Daoy (cell line): ENCODE measurements around the gene CALM3. TPM values are rescaled to one million over a fixed set of nuclear protein-coding genes. Genes with fewer than 3 reads are reported as not detected.

ENCODE experiments used
- DNase-seq: peaks from one replicate; pipeline ENCODE4 v3.0.0-alpha.2; 2015; ENCODE audit warnings: low read depth
- total RNA-seq: library from RNA; depleted of rRNA; stranded (reverse); fragments of >200 nt; shearing (Covaris generic); gene quantifications from 2 replicates; pipeline ENCODE4 v1.2.3, GENCODE V29; 2014; rRNA removed

The CALM3 gene
- total RNA-seq, 1 experiment from 2014 or later: 137 TPM

GRCh38 chr19:46635920-46636761 lies 35.0 kb downstream of the CALM3 start, which contains the start of gene GNG8:
Gene GNG8 (minus strand): TSS chr19:46636202. CDS start chr19:46634682, 1,520 bp downstream.
- DNase-seq: no peak

GRCh38 chr19:46637224-46637623 lies 36.1 kb downstream of the CALM3 start:
- DNase-seq: no peak

DNA sequence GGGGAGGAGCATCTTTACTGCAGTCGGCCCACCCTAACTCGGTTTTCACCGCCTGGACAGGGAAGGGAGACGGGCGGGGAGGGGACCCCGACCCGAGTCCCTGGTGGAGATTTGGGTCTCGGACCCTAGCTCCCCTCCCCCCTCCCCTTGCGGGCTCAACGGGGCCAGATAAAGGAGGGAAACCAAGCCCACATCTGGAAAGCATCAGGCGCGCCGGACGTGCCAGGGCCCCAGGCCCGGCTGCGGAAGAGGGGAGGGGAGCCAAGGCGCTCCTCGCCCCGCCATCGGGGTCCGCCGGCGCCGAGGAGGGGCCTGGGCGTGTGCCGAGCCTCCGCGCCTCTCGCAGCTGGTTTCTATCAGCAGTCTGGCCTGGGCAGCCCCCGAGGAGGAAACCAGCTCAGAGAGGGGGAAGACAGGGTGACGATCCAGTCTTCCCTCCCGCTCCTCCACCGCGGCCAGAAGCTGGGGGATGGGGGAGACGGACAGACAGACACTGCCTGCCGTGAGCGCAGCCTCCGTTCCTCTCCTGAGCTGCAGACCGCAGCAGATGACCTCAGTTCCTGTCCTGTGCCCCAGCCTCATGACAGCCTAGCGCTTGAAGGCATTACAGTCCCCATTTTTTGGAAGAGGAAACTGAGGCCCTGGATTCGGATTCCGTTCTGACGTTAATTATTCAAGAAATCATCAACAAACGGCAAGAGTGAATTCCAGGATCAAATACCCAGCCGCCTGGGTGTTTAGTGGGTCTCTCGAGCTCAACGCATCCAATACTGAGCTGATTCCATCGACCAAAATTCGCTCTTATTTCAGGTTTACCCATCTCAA lies 38.4 kb downstream of the CALM3 start:
- peak; percentile 70 for DNase-seq

DNA sequence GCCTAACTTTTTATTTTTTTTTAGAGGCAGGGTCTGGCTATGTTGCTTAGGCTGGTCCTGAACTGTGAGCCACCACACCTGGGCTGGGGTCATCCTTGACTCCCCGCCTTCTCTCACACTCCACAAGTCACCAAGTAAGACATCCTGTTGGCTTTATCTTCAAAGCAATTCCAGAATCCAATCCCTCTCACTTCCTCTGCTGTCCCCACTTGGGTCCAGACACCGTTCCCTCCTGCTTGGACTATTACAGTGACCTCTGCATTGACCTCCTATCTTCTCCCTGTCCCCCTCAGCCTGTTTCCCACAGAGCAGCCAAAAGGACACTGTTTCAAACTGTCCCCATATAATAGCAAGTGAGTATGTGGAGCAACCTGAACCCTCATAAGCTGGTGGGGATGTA lies 39.5 kb downstream of the CALM3 start:
- no peak for DNase-seq

DNA sequence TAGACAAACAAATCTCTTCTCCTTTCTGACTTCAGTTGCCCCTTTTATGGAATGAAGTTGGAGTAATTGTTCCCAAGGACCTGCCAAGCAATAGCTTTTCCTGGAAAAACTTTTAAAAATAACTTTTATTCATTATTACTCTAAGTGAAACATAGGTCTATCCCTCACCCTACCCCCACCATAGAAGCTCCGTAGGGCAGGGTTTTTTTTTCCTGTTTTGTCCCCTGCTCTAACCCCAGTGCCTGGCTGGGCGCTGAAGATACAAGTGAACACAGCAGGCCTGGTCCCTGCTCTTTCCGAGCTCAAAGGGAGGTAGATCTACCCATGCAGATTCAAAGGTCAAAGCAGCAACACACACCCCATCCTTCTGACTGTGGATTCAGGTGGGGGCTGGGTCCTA lies 43.6 kb downstream of the CALM3 start:
- no peak for DNase-seq

GRCh38 chr19:46646402-46646801 lies 45.3 kb downstream of the CALM3 start:
- no peak for DNase-seq

GRCh38 chr19:46648060-46648960 lies 47.2 kb downstream of the CALM3 start:
- no peak for DNase-seq

DNA sequence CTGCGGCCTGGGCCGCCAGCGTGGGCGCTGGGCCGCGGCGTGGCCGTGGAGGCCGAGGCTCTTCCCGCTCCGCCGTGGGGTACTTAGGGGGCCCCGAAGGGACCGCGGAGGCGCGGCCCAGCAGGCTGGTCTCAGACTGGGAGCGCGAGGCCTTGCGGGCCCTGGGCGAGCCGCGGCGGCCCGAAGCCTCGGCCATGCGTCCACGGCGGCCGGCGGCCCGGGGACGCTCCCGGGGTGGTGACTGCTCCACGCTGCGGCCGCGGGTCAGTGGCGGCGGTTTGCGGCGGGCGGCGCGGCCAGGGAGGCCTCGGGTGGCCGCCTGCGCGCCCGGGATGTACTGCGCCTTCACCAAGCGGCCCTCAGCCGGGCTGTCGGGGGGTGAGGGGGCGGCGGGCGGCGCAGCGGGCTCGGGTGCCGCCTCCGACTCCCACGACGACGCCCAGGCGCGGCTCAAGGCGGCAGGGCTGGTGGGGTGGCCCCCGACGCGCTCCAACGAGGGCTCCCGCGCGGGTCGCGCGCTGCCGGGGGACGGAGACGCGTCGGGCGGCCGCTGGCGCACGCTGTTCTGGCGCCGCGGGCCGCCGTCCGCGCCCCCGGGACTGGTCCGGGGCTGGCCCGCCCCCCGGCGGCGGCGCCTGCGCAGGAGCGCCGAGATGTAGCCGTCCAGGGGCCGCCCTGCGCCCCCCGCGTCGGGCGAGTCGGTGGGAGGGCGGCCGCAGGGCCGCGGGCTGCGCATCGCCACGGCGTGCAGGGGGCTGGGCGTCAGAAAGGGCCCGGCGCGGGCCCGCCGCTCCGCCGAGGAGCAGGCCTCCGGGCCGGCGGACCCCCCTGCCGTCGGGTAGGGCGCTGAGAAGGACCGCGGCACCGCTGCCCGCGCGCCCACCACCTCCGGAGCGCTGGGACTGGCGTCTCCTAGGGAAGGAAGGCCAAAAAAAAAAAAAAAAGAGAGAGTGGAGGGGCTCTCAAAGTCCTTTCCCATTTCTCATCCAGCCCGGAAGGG lies 48.1 kb downstream of the CALM3 start:
- no peak for DNase-seq

GRCh38 chr19:46650445-46650844 lies 49.3 kb downstream of the CALM3 start:
- DNase-seq: no peak

DNA sequence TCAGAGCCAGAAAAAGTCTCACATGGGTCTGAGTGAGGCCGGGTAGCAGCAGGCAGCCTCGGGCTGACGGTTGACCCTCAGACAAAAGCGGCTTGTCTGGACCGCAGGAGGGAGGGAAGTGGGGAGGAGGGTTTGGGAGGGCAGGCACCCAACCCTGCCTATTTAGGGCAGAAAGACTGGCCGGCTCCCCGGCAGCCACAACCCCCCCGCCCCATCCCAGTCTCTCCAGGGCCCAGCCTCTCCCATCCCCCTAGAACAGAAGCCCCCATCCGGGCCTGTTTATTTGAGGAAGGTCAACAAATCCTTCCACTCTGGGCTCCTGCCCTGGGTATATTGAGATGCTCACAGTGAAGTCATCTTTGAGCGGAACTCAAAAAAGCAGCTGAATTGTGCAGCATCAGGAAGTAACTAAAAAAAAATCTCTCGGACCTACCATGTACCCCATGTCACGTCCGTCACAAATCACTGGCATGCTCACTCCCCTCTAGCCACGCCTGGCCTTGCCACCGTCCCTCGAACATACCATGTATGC lies 53.6 kb downstream of the CALM3 start:
- DNase-seq: no peak

DNA sequence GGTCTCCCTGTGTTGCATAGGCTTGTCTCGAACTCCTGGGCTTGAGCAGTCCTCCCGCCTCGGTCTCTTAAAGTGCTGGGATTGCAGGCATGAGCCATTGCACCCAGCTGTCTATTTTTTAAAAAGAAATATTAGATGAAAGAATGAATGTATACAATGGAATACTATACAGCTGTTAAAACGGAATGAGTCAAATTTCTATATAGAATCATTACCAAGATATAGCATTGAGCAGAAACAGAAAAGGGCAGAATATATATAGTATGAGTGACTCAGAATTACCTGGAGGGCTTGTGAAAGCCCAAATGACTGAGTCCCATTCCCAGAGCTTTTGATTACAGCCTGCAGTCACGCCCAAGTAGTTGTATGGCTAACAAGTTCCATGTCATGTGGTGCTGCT lies 55.4 kb downstream of the CALM3 start:
- DNase-seq: no peak

- DNase-seq: peak; percentile 32
Observed at GRCh38 chr19:46659151-46660007, 58.2 kb downstream of the CALM3 start.

DNA sequence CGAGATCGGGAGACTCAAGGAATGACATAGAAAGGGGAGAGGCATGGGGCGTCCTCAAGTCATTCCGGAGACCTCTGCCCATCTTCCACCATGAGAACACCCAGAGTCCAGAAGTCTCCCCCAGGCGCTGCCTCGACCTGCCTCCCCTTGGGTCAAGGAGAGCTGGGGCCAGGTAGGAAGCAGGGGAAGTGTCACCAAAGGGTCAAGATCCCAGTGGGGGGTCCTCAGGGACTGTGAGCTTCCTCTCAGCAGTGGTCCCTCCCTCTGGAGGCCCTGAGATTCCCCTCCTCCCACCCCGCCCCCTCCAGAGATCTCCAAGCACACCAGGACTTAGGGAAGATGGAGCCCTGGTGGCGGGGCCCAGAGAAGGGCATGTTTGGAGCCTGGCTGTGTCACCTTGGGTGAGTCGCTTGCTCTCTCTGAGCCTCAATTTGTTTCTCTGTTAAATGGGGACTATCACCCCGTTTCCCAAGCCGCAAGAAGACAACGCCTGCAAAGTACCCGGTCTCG lies 58.9 kb downstream of the CALM3 start:
- DNase-seq: peak; percentile 24

Other genes with a start within 250 kb of the CALM3 start
- 8.8 and 9.2 TPM in 2 replicates for gene CCDC8, start 187.8 kb upstream of the CALM3 start, total RNA-seq
- not detected in 2 replicates for gene PNMA8C, start 172.4 kb upstream of the CALM3 start, total RNA-seq
- 4.4 and 4.6 TPM in 2 replicates for gene PNMA8A, start 129.8 kb upstream of the CALM3 start, total RNA-seq
- gene PNMA8B, start 105.5 kb upstream of the CALM3 start, total RNA-seq: 0.06 and 0.48 TPM in 2 replicates
- 0.12 and 0.34 TPM in 2 replicates for gene PTGIR, start 23.8 kb downstream of the CALM3 start, total RNA-seq
- gene GNG8, start 34.9 kb downstream of the CALM3 start, total RNA-seq: not detected in 2 replicates
- 0.30 and 0.91 TPM in 2 replicates for gene DACT3, start 59.9 kb downstream of the CALM3 start, total RNA-seq
- 15.3 and 22.9 TPM in 2 replicates for gene PRKD2, start 115.8 kb downstream of the CALM3 start, total RNA-seq
- gene FKRP, start 144.7 kb downstream of the CALM3 start, total RNA-seq: 20.0 and 23.1 TPM in 2 replicates
- 67.1 and 106 TPM in 2 replicates for gene STRN4, start 145.1 kb downstream of the CALM3 start, total RNA-seq
- gene SLC1A5, start 187.3 kb downstream of the CALM3 start, total RNA-seq: 117 and 141 TPM in 2 replicates
- 280 and 304 TPM in 2 replicates for gene AP2S1, start 249.5 kb downstream of the CALM3 start, total RNA-seq